GM21390 (cell line): ENCODE measurements around the gene SCRT2.

Experiments used
- ATAC-seq: cut with Tn5 transposase; IDR thresholded peaks from one replicate; pipeline ENCODE4 v1.9.1; 2021; ENCODE audit not compliant: unreplicated experiment

Gene SCRT2

DNA sequence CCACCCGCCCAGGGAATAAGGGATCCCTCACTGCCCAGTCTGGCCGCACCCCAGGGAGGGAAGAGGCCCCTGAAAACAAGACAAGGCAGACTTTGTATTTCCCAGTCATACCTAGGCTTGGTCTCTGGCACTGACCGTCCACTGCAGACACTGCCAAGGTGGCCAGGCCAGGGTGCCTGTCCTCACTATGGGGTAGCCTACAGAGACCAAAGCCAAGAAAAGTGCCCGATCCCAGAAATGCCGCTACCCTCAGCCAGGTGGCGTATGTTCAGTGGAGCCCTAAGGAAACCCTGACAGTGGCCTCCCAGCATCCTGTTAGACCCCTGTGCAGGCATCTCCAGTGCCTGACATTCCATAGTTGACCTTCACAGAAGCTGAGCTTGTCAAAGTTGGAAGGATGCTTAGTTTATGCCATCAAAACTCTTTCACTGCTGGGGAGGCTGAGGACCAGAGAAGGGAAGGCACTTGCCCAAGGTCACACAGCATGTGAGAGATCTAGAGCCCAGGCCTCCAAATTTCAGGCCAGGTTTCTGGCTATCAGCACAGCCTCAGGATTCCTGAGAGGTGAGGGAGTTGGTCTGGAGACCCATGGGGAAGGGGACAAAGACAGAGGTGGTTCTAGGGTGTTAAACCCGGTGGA is 2.5 kb downstream of the SCRT2 start:
- no peak for ATAC-seq

DNA sequence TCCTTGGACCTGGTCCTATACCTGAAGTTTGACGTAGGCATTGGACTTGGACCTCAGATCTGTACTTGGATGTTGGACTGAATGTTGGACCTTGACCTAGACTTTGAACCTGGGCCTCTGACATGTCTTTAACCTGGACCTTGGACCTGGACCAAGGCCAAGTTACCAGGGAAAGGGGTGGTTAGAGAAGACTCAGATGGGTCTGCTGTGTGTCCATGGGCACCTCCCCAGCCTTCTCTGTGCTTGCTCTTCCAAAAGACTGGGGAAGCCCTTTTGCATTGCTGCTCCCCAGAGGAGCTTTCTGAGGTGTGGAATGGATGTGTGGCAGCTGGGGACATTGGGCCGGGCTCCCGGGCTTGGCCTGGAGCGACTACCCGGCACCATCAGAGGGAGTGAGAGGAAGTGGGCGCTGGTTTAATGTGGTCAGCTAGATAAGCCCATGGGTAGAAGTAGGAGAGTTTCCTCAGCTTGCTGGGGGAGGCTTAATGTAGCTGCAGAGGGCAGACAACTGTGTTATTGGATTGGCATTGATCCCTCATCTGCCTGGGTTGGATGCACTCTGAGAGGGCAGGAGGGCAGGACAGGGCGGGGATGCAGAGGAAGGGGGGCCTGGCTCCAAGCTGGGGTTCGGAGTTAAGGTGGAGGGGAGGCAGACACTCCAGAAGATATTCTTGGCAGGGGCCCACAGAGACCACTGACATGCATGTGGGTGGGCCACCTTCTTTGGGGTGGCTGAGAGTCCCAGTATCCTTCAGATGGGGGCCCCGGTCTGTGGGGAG is 4.2 kb downstream of the SCRT2 start:
- no peak for ATAC-seq

DNA sequence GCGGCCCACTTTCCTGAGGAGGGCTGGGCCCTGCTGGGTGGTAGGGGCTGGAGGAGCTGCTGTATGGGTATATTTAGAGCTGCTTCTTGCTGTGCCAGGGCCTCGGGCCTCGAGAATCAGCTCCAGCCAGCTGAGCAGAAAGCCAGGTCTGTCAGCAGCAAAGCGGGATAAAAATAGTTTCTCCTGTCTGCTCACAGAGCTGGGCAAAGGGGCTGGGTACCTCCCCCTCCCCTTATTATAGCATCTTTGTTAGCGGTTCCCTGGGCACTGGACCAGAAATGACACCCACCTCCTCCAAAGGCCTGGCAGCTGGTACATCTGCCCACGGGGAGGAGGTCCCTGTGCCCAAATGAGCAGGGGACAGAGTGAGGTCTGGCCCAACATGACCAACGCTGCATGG is 6.0 kb downstream of the SCRT2 start:
- ATAC-seq, result no peak

DNA sequence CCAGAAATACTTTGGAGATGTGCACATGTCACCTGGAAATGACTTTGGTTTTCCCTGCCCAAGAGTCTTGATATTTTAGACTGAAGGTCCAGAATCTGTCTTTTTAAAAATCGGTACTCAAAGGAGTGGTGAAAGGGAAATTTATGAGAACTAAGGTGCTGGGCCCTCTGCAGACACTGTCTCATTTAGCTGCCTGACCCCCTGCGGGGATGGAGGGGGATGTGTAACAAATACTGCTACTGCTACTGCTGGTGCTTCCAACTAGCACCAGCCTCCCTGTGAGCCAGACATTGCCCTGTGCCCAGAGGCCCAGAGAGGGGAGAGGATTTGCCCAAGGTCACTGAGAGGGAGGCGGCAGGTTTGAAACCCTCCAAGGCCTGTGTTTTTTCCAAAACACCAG is 7.0 kb downstream of the SCRT2 start:
- ATAC-seq, result no peak

DNA sequence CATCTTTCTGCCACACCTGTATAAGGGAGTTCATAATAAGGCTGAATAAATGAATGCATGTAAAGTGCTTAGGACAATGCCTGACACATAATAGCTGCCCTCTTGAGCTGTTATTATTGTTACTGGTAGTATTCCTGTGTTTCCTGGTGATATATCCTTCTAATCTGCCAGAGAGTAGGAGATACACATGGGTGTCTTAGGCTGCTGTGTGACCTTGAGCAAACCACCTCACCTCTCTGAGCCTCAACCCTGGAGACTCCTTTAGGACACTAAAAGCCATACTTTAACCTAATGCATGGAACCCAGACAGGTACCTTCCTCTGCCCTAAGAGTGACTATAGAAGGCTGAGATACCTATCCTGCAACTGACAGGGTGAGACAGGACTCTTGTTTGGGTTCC is 7.6 kb downstream of the SCRT2 start:
- no peak for ATAC-seq

DNA sequence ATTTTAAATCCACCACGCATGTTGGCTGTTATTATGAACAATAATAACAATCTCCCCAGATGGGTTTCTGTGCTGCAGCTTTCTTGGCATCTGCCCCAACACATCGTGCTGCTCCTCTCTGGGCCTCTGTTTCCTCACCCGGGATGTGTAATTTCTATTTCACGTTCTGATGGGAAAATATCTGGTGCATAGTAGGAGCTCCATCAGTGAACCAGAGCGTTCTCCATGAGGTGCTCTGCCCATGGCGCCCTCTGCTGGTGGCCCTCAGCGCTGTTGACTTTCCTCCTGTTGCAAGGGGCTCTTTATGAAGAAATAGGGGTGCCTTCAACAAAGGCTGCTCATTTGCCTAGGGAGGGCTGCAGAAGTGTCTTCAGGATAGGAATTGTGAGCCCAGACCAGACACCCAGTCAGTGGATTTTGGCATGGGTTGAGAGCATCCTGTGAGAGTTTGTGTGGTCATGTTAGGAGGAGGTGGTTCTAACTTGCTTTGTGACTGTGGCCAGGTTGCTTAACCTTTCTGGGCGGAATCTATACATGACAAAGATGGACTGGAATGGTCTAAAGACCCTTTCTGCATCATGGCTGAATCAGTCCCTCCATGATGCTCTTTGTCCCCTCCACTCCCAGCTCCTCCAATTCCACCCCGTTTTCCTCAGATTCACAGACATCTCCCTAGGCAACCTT is 8.1 kb downstream of the SCRT2 start:
- ATAC-seq, result no peak

DNA sequence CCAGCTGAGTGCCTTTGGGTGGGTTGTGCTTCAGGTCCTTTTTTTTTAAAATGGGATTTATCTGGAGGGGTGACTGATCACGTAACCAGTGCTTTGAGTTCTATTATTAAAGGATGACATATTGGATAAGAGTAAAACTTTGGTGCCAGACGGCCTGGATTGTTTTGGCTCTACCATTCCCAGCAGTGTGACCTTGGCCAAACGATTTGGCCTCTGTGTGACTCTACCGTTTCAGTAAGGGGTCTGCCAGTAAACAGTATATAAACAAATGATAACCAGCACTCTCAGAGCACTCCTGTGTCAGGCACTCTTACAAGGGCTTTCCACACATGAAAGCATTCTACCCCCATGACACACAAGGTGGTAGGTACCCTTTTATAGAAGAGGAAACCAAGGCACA is 8.7 kb downstream of the SCRT2 start:
- no peak for ATAC-seq

DNA sequence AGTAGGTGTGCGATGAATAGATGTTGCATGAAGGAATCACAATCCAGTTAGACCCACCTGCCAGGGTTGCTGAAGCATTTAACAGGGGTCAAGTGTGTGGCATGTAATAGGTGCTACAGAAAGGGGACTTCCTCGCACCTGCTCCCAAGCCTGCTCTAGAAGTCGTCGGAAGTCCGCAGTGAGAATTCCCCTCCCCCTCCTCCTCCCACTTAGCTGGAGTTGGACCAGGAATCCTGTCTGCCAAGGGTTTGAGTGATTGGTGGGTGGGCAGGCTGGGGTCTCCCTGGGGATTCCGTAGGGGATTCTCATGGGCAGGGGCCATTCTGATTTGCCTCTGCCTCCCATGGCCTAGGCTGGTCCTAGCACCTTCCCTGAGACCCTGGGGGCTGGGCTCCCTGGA is 10.3 kb downstream of the SCRT2 start:
- no peak for ATAC-seq

DNA sequence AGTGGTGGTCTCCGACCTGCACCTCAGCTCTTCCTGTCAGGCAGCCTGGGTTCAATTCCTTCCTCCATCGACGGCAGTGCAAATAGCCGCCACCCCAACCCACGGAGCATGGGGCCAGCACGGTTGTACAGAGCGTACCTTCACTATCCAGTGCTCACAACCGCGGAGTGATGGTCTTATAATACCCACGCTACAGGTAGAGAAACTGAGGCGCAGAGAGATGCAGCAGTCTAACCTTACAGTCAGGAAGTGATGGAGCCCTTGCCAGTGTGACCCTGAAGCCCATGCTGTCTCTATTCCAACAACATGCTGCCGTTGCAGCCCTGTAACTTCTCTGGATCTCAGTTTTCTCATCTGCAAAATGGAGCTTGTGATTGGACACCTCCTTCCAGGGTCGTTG is 11.0 kb downstream of the SCRT2 start:
- no peak for ATAC-seq

DNA sequence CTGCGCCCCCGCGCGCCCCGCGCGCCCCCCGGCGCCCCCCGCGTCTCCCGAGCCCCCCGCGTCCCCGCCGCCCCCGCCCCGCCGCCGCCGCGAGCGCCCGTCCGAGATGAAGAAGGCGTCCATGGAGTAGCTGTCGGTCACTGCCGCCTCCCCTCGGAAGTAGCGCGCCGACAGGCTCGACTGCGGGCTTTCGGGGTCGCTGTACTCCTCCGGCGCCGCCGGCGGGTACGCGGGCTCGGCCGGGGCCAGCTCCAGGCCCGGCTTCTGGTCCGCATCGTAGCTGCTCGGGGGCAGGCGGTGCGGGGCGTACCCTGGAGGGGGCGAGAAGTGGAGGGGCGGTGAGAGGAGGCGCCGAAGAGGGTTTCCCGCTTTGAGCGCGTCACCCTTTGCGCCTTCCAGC is 11.5 kb downstream of the SCRT2 start:
- ATAC-seq, result no peak

DNA sequence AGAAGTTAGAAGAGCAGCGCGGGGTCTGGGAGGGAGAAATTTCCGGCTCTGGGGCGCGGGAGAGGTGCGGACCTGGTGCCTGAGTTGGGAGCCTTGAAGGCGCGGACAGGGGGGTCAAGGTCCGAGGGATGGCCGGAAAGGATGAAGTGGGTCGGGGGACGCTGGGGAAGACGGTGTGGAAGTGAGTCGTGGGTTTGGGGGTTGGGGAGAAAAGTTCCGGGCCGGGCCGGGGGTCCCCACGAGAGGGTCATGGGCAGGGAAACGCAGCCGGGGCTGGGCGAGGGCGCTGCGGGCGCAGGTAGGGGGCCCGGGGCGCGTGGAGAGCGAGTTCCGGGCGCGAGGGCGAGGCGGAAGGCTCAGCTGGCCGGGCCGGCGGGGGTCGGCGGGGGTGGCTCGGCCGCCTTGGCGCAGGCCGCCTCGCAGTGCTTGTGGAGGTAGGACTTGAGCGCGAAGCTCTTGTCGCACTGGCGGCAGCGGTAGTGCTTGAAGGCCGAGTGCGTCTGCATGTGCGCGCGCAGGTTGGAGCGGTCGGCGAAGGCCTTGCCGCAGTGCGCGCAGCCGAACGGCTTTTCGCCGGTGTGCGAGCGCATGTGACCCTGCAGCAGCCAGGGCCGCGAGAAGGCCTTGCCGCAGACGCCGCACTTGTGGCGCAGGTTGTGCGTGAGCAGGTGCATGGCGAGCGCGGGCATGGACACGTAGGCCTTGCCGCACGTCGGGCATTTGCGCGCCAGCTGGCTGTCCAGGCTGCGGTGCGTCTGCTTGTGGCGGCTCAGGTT is 12.1 kb downstream of the SCRT2 start:
- ATAC-seq, result no peak

DNA sequence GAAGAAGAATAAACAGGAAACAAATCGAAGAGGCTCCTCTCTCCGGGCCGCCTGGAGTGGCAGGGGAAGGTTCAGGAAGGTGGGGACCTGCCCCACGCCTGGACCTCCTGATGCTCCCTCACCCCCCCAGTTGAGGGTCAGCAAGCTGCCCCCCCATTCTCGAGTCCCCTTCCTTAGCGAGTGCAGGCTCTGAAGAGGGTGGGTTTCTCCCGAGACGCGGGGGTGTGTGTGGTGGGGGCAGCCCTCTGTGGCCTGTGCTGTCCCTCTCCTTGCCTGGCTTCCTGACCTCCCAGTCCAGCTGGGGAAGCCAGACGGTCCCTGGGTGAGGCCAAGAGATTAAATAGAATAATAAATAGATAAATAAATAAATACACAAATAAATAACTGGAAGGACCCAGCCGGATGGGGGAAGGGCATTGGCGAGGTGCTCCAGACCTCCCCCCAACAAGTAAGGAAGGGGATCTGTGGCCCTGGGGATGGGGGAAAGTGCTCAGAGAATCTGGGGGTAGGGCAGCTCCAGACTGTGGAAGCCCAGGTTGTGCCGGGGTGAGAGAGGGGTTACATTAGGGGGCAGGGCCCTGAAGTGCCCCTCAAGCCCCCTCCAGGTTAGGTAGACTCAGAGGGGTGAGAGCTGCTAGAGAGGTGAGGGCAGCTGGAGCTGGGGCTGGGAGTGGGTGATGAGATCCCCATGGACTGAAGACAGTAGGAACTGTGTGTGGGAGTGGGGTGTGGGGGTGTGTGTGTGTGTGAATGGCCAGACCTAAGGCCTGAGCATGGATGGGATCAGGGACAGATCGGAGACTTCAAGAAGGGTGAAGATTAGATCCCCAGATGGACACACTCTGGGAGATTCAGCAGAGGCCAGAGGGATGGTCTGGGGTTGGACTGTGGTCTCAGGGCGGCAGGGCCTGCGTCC is 13.1 kb downstream of the SCRT2 start:
- ATAC-seq, result no peak

DNA sequence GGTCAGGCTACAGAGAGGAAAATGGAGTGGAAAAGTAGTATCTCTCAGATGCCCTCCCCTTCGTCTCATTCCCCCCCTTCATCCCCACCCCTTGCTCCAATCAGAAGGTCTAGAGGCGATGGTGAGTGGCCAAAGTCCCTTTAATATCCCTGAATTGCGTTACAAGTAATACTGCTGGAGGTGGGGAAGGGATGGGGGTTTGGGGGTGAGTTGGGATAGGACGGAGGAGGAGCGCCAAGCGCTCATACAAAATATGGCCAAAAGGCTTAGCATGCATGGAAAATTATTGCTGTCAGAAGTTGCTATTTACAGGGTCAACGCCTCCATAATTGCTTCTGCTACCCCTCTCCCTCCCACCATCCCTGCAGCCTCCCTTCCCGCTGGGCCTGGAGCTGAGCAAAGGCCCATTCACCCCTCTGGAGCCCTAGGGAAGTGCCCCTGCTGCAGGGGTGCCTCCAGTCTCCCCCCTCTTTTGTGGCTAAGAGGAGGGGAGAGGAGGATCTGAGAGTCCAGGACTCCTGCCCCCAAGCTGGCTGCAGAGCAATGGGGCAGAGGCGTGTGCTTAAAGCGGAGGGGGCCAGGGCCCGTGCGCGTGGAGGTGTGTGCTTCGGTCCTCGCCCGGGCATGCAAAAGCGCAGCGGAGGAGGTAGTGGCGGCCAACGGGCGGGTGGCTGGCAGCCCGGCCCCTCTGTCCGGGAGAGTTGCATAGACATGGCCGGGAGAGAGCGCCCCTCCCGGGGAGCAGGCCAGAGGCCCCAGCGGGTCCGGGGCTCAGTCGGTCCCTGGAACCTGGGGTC is 13.9 kb downstream of the SCRT2 start:
- no peak for ATAC-seq

DNA sequence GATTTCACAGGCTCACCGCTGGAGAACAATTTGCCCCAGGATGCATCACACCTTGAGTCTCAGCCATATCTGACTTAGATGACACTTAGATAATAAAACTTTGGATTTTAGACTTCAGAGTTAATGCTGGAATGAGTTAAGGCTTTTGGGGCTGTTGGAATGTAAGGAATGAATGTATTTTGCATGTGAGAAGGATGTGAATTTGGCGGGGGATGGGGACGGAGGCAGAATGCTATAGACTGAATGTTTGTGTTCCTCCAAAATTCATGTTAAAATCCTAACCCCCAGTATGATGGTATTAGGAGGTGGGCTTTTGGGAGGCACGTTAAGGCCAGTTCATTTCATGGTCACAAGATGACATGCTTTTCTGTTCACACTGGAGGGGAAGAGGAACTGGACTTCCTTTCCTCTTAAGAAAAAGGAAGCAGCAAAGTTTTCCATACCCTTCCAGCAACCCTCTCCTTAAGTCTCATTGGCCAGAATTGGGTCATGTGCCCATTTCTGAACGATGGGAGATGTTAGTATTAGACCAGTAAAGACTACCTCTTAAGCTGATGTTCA is 16.8 kb downstream of the SCRT2 start:
- no peak for ATAC-seq

DNA sequence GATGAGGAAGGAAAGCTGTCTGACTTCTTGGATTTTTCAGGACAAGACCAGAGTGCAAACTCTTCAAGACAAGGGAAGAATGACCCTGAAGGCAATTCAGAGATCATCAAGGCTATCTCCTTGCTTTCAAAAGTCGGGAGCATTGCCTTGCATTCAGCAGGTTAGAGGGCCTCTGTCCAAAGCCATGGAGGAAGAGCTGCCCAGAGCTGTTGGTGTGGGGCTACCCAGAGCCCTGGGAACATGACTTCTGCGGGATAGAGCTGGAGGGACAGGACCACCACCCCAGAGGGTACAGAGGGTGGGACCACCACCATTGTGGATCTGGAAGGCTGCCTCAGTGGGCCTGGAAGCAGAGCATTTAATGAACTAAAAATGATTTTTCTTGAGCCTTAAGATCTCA is 17.4 kb downstream of the SCRT2 start:
- no peak for ATAC-seq

DNA sequence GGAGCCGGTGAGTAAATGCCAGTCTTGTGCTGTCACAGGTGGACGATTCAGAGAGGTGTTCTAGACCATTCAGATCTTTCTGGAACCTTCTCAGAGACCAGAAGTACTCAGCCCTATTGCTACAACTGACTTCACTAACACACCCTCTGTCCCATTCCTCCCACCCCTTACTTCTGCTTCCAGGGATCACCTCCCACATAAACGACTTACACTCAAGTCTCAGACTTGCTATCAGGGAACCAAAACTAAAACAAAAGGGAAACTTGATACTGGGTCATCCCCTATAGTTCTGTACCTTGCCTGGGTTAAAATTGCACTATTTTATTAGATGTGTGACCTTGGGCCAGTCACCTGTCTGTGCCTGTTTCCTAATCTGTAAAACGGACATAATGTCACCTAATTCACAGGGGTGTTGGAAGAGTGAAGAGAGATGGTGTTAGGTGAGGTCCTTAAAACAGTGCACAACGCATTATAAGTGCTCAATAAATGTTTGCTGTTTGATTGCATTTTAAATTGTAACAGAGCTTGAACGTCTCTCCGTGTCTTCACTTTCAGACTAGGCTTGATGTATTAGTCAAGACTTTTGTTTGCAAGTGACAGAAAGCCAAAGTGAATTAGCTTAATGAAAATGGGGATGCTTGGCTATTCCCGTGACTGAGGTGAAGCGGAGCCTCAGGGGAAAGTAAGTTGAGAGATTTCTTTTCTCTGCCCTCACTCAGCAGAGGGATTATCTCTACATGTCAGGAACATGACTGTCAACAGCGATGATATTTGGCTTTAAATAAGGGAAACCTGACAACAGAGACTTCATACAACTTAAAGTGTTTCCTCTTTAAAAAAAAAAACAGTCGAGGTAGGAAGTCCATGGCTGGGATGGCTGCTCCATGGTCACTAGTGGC is 19.6 kb downstream of the SCRT2 start:
- no peak for ATAC-seq

DNA sequence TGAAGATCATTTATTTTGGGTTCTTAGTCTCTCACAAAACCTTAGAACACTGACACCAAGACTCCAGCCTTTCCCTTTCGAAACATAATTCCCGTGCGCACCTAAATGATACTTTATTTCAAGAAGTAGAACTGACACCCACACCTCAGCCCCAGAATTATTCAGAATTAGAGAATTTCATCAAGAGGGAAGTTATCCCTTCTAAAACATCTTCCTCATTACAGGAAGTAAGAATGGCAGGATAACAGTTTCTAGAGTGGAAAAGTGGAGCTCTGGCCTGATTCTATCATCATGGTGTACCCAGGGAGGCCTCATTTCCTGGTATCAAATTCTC is 21.2 kb downstream of the SCRT2 start:
- ATAC-seq, result no peak

DNA sequence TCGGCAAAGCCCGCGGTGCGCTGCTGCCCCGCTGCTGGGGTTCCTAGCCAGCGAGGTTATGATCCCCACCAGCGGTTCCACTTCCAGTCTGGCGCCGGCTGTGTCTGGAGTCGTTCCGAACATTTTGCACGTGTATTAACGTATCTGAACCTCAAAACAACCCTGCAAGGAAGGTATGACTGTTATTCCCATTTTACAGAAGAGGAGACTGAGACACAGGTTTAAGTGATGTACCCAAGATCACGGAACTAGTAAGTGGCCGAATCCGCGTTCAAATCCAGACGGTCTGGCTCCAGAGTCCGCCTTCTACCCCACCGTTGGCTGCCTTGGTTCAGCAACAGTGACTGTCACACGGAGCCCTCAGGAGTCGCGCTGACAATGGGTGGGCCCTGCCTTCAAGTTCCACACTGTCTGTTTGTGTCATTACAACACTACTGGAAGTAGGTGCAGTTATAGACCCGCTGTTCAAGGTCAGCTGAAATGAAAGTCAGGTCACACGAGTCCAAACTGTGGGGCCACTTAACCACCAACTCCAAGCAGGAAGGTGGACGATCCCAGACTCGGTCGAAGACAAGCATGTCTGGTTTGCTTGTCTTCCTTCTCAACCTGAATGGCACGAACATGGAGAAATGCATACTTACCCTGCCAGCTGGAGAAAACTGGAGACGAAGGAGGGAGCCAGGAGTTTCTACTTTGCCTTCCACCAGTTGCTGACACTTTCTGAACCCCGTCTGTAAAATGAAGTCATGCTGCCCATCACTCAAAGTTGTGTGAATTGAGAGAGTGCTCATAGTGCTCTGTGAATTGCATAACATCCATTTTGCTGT is 21.8 kb downstream of the SCRT2 start:
- ATAC-seq, result no peak
